ENCODE data around the gene PM20D1. TPM values are rescaled to one million over a fixed set of nuclear protein-coding genes. Genes with fewer than 3 reads are reported as not detected.

The PM20D1 gene
- total RNA-seq (2014; rRNA removed; shearing (Covaris generic)), result not detected in 2 replicates

GRCh38 chr1:205849619-205850355 is at the start of gene PM20D1:
Gene PM20D1 (minus strand): TSS chr1:205850132. CDS start chr1:205850072, 60 bp downstream.

DNA sequence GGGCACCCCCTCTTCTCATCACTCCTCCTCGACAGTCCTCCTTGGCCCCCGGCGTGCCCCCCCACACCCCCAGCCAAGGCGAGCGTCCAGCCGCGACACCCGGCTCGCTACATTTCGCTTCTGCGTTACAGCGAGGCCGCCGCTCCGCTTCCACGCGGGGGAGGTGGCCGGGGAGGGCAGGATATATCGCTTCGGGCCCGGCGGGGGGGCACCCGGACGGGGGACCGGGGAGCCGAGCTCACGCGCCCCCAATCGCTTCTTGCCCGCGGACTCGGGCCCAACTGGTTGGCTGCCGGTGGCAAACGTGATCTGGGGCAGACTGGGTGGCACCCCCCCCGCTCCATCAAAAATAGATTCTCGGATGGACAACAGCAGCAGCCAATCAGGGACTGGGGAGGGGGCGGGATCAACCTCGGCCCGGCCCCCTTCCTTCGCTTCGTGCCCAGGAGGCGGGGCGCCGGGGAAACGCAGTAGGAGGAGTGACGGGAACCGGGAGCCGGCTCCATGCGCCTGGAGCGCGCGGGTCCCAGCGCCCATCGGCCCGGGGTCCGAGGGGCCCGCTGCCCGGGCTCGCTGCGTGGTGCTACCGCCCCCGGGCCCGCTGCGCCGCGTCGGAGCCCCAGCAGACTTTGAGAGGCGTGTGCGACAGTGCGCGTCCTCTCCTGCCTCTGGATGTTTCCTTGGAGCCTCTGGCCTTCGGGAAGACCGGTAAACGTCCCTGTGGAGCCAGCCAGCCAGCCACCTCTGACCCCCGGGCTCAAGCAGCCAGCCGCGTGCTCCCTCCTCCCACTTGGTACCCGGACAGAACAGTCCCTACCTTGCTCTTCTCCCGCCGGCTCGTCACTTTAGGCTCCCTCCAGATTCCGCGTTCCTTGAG is 36.8 kb downstream of the PM20D1 start, which contains the start of gene SLC41A1:
TSS of gene SLC41A1 (minus strand) at position 321 of the 877 bp plus-strand sequence. CDS start 2,757 bp downstream, outside the sequence.

Other genes starting within 250 kb of the PM20D1 start
- 13.9 and 14.6 TPM in 2 replicates for gene ELK4, start 218.1 kb downstream of the PM20D1 start, total RNA-seq (2014; rRNA removed; shearing (Covaris generic))
- 13.4 and 14.5 TPM in 2 replicates for gene SLC45A3, start 169.6 kb downstream of the PM20D1 start, total RNA-seq (2014; rRNA removed; shearing (Covaris generic))
- 103 and 104 TPM in 2 replicates for gene NUCKS1, start 100.0 kb downstream of the PM20D1 start, total RNA-seq (2014; rRNA removed; shearing (Covaris generic))
- 13.6 and 16.4 TPM in 2 replicates for gene RAB29, start 74.7 kb downstream of the PM20D1 start, total RNA-seq (2014; rRNA removed; shearing (Covaris generic))
- gene SLC41A1, start 36.9 kb downstream of the PM20D1 start, total RNA-seq (2014; rRNA removed; shearing (Covaris generic)), result 25.3 and 25.6 TPM in 2 replicates
- 0.16 TPM in 1 of 2 replicates, not detected in the other for gene SLC26A9, start 93.3 kb upstream of the PM20D1 start, total RNA-seq (2014; rRNA removed; shearing (Covaris generic))
- 4.6 and 4.7 TPM in 2 replicates for gene RAB7B, start 153.3 kb upstream of the PM20D1 start, total RNA-seq (2014; rRNA removed; shearing (Covaris generic))
- not detected in 2 replicates for gene CTSE, start 173.8 kb upstream of the PM20D1 start, total RNA-seq (2014; rRNA removed; shearing (Covaris generic))
- gene RHEX, start 203.0 kb upstream of the PM20D1 start, total RNA-seq (2014; rRNA removed; shearing (Covaris generic)), result not detected in 2 replicates

Measured in A375 (cell line).